ENCODE results near the gene GARS1. TPM values are rescaled to one million over a fixed set of nuclear protein-coding genes. Genes with fewer than 3 reads are reported as not detected.

The GARS1 gene
- total and polyA plus RNA-seq, 9 of the 15 experiments (the other 6 are each of a cell fraction or from before 2014, with no cell fraction given), result 142 to 769 (median 272) TPM

GRCh38 chr7:30594048-30594539 is 584 bp upstream of the GARS1 start (continued):
- peak; percentile 76 for TF ChIP-seq BRD9 (IDR thresholded peaks at IDR 0.05; ENCODE audit: low read depth, partially characterized antibody)
- peak; percentile 47; the same call in 1 of the 2 replicates for TF ChIP-seq SPI1 (IDR thresholded peaks at IDR 0.05; ENCODE audit: borderline replicate concordance, low read depth, low read length)
- TF ChIP-seq HIVEP1 (CRISPR knock-in tag; IDR thresholded peaks at IDR 0.05), result no peak
- TF ChIP-seq SNIP1 (IDR thresholded peaks at IDR 0.05; ENCODE audit: low read depth), result no peak
- no peak for TF ChIP-seq TBL1XR1 (IDR thresholded peaks at IDR 0.05; ENCODE audit: low read length in 2 of 2)
- no peak for TF ChIP-seq BRF1 (IDR thresholded peaks at IDR 0.05; ENCODE audit: borderline replicate concordance, extremely low read depth, insufficient read length)
- TF ChIP-seq SIN3A (IDR thresholded peaks at IDR 0.05; ENCODE audit: borderline replicate concordance in 2 of 2, control insufficient read depth in 1 of 2, low read depth in 2 of 2, low read length in 2 of 2), result 0 out of 4 replicates have a peak, but pooled peaks of 1 of the 2 experiments have one; percentile 11
- peak; percentile 32; the same call in 1 of the 2 replicates for TF ChIP-seq DPF2 (IDR thresholded peaks at IDR 0.05)
- no peak for TF ChIP-seq PREB (CRISPR knock-in tag; IDR thresholded peaks at IDR 0.05)
- no peak for TF ChIP-seq ZC3H4 (CRISPR knock-in tag; IDR thresholded peaks at IDR 0.05; ENCODE audit: borderline replicate concordance)
- no peak for TF ChIP-seq RFX5 (IDR thresholded peaks at IDR 0.05; ENCODE audit: low read depth, low read length)
- TF ChIP-seq CAMTA2 (CRISPR knock-in tag; conservative IDR thresholded peaks at IDR 0.05), result no peak
- TF ChIP-seq ZNF23 (CRISPR knock-in tag; IDR thresholded peaks at IDR 0.05), result no peak
- no peak for TF ChIP-seq STAT5A (IDR thresholded peaks at IDR 0.05; ENCODE audit: borderline replicate concordance, low read length)
- peak; percentile 74; the same call in 1 of the 2 replicates for TF ChIP-seq SMARCE1 (IDR thresholded peaks at IDR 0.05)
- TF ChIP-seq SMAD3 (CRISPR knock-in tag; conservative IDR thresholded peaks at IDR 0.05), result no peak
- no peak for TF ChIP-seq MAX (CRISPR knock-in tag; IDR thresholded peaks at IDR 0.05)
- no peak for TF ChIP-seq HES1 (IDR thresholded peaks at IDR 0.05; ENCODE audit: low read depth)
- TF ChIP-seq ZSCAN29 (IDR thresholded peaks at IDR 0.05), result no peak
- TF ChIP-seq CBFB (CRISPR knock-in tag; IDR thresholded peaks at IDR 0.05), result peak; percentile 57; the same call in 1 of the 2 replicates
- no peak for TF ChIP-seq ETV6 (IDR thresholded peaks at IDR 0.05; ENCODE audit: borderline replicate concordance in 1 of 2, low read depth in 2 of 2, low read length in 1 of 2)
- no peak for TF ChIP-seq ETV6 (CRISPR knock-in tag; IDR thresholded peaks at IDR 0.05; ENCODE audit: borderline replicate concordance)
- no peak for TF ChIP-seq ZNF217 (CRISPR knock-in tag; IDR thresholded peaks at IDR 0.05)
- TF ChIP-seq SMAD1 (IDR thresholded peaks at IDR 0.05; ENCODE audit: low read depth, low read length, partially characterized antibody), result no peak
- no peak for TF ChIP-seq GABPB2 (CRISPR knock-in tag; conservative IDR thresholded peaks at IDR 0.05)
- TF ChIP-seq PCBP2 (IDR thresholded peaks at IDR 0.05; ENCODE audit: low read depth, low read length, poor library complexity, severe bottlenecking), result no peak
- 0 out of 2 replicates have a peak, but pooled peaks have one; percentile 26 for TF ChIP-seq HMBOX1 (IDR thresholded peaks at IDR 0.05)
- TF ChIP-seq ZC3H8 (IDR thresholded peaks at IDR 0.05), result no peak
- TF ChIP-seq NFATC3 (IDR thresholded peaks at IDR 0.05), result peak; percentile 59; the same call in 1 of the 2 replicates
